Astrocyte (in vitro differentiated cells and primary cell): ENCODE measurements around the gene FAM170B.

Experiments used
- EZH2 ChIP-seq: IDR thresholded peaks from 2 replicates; pipeline ENCODE4 v1.6.1; 2012; ENCODE audit warnings: mild to moderate bottlenecking, low read length, inconsistent platforms; ENCODE audit not compliant: insufficient read depth
- TF ChIP-seq, protein P1 (sequence below): IDR thresholded peaks from 2 replicates; pipeline ENCODE4 v1.5.1; 2011; ENCODE audit warnings: low read depth, mild to moderate bottlenecking, inconsistent platforms, low read length, moderate library complexity; ENCODE audit not compliant: insufficient read depth

DNA sequence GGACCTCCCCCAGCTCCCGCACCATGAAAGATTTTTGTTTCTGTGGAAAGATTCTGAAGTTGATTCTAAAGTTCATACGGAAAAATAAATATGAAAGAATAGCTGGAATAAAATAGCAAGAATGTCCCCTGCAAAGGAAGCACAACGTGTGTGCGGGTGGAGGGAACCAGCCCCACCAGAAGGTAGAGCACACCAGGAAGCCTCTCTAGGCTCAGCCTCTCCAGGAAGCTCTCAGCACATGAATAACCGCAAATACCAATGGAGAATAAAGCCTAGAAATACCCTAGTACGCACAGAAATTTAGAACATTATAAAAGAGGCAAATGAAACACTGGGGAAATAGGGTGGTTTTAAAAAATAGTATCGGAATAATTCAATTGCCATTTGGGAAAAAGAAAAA, 24.6 kb upstream of the FAM170B start:
- TF ChIP-seq, protein P1, sequence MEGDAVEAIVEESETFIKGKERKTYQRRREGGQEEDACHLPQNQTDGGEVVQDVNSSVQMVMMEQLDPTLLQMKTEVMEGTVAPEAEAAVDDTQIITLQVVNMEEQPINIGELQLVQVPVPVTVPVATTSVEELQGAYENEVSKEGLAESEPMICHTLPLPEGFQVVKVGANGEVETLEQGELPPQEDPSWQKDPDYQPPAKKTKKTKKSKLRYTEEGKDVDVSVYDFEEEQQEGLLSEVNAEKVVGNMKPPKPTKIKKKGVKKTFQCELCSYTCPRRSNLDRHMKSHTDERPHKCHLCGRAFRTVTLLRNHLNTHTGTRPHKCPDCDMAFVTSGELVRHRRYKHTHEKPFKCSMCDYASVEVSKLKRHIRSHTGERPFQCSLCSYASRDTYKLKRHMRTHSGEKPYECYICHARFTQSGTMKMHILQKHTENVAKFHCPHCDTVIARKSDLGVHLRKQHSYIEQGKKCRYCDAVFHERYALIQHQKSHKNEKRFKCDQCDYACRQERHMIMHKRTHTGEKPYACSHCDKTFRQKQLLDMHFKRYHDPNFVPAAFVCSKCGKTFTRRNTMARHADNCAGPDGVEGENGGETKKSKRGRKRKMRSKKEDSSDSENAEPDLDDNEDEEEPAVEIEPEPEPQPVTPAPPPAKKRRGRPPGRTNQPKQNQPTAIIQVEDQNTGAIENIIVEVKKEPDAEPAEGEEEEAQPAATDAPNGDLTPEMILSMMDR = no peak
- no peak for TF ChIP-seq EZH2
